C4-2B (cell line): ENCODE results near the gene NRG3.

Experiments
- ZFX ChIP-seq: fragments of 450-650 bp; IDR thresholded peaks from 2 replicates; pipeline ENCODE4 v1.6.1; 2017
- TF ChIP-seq, protein P1 (sequence below): fragments of 450-650 bp; conservative IDR thresholded peaks from 2 replicates; pipeline ENCODE4 v1.5.1; 2017; ENCODE audit warnings: mild to moderate bottlenecking

DNA sequence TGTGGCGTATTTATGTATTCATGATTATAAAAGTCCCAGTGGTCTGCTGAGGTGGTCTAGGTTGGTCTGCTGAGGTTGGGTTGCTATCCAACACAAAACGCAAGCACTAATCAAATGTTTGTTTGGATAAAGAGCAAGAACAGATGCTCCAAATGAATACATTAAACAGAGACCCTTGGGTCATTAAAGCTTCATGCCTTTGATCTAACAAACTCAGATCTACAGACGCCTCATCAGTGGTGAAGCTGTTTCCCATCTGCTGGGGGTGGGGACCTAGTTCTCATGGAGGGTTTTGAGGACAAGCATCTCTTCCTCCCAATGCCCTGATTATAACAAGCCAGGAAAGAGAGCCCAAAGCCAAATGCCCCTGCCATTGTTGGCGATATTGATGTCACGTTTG is 786.7 kb downstream of the NRG3 start:
- TF ChIP-seq, protein P1, sequence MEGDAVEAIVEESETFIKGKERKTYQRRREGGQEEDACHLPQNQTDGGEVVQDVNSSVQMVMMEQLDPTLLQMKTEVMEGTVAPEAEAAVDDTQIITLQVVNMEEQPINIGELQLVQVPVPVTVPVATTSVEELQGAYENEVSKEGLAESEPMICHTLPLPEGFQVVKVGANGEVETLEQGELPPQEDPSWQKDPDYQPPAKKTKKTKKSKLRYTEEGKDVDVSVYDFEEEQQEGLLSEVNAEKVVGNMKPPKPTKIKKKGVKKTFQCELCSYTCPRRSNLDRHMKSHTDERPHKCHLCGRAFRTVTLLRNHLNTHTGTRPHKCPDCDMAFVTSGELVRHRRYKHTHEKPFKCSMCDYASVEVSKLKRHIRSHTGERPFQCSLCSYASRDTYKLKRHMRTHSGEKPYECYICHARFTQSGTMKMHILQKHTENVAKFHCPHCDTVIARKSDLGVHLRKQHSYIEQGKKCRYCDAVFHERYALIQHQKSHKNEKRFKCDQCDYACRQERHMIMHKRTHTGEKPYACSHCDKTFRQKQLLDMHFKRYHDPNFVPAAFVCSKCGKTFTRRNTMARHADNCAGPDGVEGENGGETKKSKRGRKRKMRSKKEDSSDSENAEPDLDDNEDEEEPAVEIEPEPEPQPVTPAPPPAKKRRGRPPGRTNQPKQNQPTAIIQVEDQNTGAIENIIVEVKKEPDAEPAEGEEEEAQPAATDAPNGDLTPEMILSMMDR = no peak
- no peak for TF ChIP-seq ZFX
